GM12864 (cell line): ENCODE measurements around the gene COL9A3.

Experiments used
- DNase-seq: peaks from one replicate; pipeline ENCODE4 v3.0.0-alpha.2; 2011; ENCODE audit warnings: low read depth
- H3K4me3 ChIP-seq: 2 replicates; pipeline ENCODE4 v1.5.1; 2011; ENCODE audit warnings: mild to moderate bottlenecking, low read depth, low read length, control low read depth
- TF ChIP-seq, protein P1 (sequence below): IDR thresholded peaks from 2 replicates; pipeline ENCODE4 v1.5.1; 2011; ENCODE audit warnings: low read depth, mild to moderate bottlenecking, moderate library complexity, low read length, control low read depth, inconsistent platforms; ENCODE audit errors: missing control alignments

COL9A3 gene

DNA sequence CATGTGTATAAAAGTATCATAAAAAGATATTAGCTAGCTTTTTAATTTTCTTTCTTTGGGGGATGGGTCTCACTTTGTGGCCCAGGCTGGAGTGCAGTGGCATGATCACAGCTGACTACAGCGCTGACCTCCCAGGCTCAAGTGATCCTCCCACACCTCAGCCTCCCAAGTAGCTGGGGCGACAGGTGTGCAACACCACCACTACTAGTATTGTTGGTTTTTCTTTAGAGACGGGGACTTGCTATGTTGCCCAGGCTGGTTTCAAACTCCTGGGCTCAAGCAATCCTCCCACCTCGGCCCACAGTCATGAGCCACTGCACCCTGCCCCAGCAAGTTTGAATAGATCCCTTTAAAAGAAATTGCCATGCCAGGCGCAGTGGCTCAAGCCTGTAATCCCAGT, 38.3 kb downstream of the COL9A3 start:
- DNase-seq: no peak
- TF ChIP-seq, protein P1, sequence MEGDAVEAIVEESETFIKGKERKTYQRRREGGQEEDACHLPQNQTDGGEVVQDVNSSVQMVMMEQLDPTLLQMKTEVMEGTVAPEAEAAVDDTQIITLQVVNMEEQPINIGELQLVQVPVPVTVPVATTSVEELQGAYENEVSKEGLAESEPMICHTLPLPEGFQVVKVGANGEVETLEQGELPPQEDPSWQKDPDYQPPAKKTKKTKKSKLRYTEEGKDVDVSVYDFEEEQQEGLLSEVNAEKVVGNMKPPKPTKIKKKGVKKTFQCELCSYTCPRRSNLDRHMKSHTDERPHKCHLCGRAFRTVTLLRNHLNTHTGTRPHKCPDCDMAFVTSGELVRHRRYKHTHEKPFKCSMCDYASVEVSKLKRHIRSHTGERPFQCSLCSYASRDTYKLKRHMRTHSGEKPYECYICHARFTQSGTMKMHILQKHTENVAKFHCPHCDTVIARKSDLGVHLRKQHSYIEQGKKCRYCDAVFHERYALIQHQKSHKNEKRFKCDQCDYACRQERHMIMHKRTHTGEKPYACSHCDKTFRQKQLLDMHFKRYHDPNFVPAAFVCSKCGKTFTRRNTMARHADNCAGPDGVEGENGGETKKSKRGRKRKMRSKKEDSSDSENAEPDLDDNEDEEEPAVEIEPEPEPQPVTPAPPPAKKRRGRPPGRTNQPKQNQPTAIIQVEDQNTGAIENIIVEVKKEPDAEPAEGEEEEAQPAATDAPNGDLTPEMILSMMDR: no peak
- no peak overlapping the region for H3K4me3 ChIP-seq

DNA sequence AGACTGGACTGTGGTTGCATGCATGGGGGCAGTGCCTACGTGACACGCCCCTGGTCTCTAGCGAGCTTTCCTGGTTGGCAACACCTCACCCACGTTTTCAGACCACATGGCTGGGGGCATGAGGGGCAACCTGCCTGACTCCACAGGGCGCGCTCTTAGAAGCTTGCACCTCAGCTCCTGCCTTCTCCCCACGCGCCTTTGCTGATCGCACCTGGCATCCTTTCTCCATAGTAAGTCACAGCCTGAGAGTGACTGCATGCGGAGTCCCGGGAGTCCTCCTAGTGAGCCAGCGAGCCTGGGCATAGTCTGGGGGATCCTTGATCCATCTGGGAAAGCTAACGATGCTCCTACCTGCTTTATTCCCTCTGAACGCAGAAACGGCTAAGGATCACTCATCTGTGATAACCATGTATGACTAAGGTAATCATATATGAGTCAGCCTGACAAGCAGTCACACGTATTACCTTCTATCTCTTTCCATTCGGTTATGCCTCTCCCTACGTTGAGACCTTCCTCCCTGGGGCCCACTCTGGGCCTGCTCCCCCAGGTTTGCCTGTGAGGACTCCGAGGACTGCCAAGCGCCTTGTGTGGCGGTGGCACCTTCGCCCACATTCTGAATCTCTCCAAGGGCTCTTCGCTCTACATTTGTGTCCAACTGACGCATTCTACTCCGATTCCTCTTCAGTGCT, 40.2 kb downstream of the COL9A3 start:
- DNase-seq: no peak
- H3K4me3 ChIP-seq: no peak overlapping the region
- TF ChIP-seq, protein P1: no peak

DNA sequence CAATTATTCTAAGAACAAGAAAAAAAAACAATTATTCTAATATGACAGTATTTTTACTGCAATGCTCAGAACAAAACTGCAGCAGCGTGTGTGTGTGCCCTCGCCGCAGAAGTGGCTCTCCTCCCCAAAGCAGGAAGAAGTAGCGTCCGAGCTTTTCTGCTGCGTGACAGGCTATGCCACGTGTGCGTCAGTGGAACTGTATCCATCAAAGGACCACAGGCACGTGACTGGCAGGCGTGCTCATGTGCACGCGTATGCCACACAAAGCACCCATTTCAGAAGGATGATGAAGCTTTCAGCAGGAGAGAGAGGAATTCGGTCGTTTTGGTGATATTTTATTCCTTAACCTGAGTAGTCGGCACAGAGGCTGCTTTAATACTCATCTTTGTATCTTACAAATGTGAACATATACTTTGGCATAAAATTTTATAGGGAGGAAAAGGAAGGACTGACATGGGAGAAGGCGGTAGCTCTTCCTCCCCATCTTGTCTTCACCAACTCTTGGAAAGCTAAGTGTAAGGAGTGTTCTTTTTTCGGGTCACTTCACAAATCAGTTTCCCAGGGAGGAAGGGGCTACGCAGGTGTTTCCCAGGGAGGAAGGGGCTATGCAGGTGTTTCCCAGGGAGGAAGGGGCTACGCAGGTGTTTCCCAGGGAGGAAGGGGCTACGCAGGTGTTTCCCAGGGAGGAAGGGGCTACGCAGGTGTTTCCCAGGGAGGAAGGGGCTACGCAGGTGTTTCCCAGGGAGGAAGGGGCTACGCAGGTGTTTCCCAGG, 41.4 kb downstream of the COL9A3 start:
- TF ChIP-seq, protein P1: no peak
- no peak overlapping the region for H3K4me3 ChIP-seq
- no peak for DNase-seq

DNA sequence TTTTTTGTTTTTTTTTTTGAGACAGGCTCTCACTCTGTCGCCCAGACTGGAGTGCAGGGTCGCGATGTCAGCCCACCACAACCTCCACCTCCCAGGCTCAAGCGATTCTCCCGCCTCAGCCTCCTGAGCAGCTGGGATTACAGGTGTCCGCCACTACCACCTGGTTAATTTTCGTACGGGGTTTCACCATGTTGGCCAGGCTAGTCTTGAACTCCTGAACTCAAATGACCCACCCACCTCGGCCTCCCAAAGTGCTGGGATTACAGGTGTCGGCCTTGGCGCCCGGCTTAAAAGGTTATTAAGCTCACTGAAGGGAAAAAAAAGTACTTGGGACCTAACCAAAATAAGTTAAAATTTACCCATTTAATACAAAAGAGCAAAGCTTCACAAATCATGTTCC, 42.9 kb downstream of the COL9A3 start:
- no peak overlapping the region for H3K4me3 ChIP-seq
- TF ChIP-seq, protein P1: no peak
- no peak for DNase-seq

DNA sequence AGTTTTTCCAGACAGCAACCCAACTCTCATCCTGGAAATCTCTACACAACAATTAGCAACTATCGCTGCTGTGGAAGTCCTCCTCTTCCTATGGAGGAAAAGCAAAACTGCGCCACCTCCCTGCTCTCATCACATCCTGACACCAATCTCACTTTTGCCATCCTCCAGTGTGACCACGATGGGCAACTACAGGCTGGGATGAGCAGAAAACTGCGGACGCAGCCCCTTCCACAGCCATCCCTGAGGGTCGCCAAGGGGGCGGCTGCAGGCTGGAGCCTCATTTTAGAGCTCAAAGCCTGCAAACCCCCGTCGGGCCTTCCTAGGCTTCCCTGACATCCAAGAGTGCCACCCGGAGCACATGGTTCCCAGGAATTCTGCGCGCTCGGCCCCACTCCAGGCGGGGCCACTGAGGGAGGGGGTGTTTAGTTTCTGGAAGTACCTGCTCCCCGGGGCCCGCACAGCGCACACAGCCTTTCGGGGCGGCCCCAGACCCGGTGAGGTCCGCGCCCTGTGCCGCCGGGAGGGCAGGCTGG, 43.6 kb downstream of the COL9A3 start:
- DNase-seq: no peak
- peak overlapping the region; percentile 30 for H3K4me3 ChIP-seq
- TF ChIP-seq, protein P1: no peak

DNA sequence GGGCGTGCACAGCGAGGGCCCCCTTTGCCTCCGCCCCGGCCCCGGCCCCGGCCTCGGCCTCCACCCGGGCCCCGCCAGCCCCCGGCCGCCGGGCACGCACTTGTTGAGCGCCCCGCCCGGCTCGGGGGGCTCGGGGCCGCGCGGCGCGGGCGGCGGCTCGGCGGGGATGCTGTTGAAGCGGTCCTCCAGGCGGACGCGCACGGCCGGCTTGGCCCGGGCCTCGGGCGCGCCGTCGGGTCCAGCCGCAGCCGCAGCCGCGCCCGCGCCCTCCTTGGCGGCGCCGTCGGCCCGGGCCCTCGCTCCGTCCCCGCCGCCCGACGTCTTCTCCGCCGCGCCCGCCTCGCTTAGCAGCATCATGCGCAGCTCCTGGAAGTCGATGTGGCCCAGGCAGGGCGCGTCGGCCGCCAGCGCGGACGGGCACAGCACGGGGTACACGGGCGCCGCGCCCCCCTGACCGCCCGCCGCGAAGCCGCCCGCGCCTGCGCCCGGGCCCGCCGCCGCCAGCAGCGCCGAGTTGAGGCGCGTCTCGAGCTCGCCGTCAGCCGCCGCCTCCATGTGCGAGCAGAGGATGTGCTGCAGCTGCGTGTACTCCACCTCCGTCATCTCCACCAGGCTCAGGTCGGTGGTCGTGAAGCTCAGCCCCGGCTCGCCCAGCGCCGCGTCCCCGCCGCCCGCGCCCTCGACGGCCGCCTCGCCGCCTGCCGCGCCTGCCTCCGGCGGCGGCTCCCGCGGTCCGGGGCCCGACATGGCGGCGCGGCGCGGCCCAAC, 44.3 kb downstream of the COL9A3 start:
- peak overlapping the region; percentile 64 for H3K4me3 ChIP-seq
- no peak for DNase-seq
- TF ChIP-seq, protein P1: no peak
